HG02610 (cell line): ENCODE data around the gene FRMD4B.

Source experiments
- ATAC-seq: cut with Tn5 transposase; IDR thresholded peaks from one replicate; pipeline ENCODE4 v1.9.1; 2021; ENCODE audit warnings: mild to moderate bottlenecking, moderate library complexity; ENCODE audit not compliant: unreplicated experiment

Gene FRMD4B

GRCh38 chr3:69406163-69406562 is 20.3 kb upstream of the FRMD4B start:
- ATAC-seq = no peak

- ATAC-seq = no peak
These were observed 19.2 kb upstream of the FRMD4B start for GRCh38 chr3:69405067-69405466.

- no peak for ATAC-seq
These were observed 17.6 kb upstream of the FRMD4B start for GRCh38 chr3:69403454-69403853.

- no peak for ATAC-seq
These were observed 14.8 kb upstream of the FRMD4B start for GRCh38 chr3:69400683-69401082.

- ATAC-seq = no peak
These were observed 7.0 kb upstream of the FRMD4B start for GRCh38 chr3:69392850-69393249.

GRCh38 chr3:69392415-69392814 is 6.5 kb upstream of the FRMD4B start:
- ATAC-seq = no peak

- no peak for ATAC-seq
These were observed 5.7 kb upstream of the FRMD4B start for GRCh38 chr3:69391554-69391953.

- no peak for ATAC-seq
These were observed 4.9 kb upstream of the FRMD4B start for GRCh38 chr3:69390771-69391170.

GRCh38 chr3:69389520-69390248 is 3.8 kb upstream of the FRMD4B start:
- no peak for ATAC-seq

GRCh38 chr3:69388241-69388640 is 2.4 kb upstream of the FRMD4B start:
- no peak for ATAC-seq

GRCh38 chr3:69386556-69387385 is 883 bp upstream of the FRMD4B start:
- no peak for ATAC-seq

GRCh38 chr3:69385123-69385722 is 665 bp downstream of the FRMD4B start:
- no peak for ATAC-seq

GRCh38 chr3:69384326-69384725 is 1.6 kb downstream of the FRMD4B start:
- no peak for ATAC-seq

GRCh38 chr3:69379661-69380060 is 6.2 kb downstream of the FRMD4B start:
- no peak for ATAC-seq

- ATAC-seq = no peak
These were observed 7.6 kb downstream of the FRMD4B start for GRCh38 chr3:69378112-69378802.

GRCh38 chr3:69377262-69377661 is 8.6 kb downstream of the FRMD4B start:
- no peak for ATAC-seq

GRCh38 chr3:69376731-69377130 is 9.2 kb downstream of the FRMD4B start:
- no peak for ATAC-seq

GRCh38 chr3:69371816-69372215 is 14.1 kb downstream of the FRMD4B start:
- no peak for ATAC-seq

- ATAC-seq = no peak
These were observed 15.0 kb downstream of the FRMD4B start for GRCh38 chr3:69370901-69371301.

- ATAC-seq = no peak
These were observed 15.6 kb downstream of the FRMD4B start for GRCh38 chr3:69370156-69370883.
